M059J (cell line): Measurements from ENCODE around the gene RGP1. TPM values are rescaled to one million over a fixed set of nuclear protein-coding genes. Genes with fewer than 3 reads are reported as not detected.

Source experiments
- DNase-seq: peaks from one replicate; pipeline ENCODE4 v3.0.0-alpha.2; 2012; ENCODE audit warnings: low read depth
- total RNA-seq: library from RNA; depleted of rRNA; stranded (reverse); fragments of >200 nt; shearing (Covaris generic); gene quantifications from 2 replicates; pipeline ENCODE4 v1.2.3, GENCODE V29; 2014; rRNA removed

Gene RGP1, protein sequence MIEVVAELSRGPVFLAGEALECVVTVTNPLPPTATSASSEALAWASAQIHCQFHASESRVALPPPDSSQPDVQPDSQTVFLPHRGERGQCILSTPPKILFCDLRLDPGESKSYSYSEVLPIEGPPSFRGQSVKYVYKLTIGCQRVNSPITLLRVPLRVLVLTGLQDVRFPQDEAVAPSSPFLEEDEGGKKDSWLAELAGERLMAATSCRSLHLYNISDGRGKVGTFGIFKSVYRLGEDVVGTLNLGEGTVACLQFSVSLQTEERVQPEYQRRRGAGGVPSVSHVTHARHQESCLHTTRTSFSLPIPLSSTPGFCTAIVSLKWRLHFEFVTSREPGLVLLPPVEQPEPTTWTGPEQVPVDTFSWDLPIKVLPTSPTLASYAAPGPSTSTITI
- 17.5 and 22.4 TPM in 2 replicates for total RNA-seq

DNA sequence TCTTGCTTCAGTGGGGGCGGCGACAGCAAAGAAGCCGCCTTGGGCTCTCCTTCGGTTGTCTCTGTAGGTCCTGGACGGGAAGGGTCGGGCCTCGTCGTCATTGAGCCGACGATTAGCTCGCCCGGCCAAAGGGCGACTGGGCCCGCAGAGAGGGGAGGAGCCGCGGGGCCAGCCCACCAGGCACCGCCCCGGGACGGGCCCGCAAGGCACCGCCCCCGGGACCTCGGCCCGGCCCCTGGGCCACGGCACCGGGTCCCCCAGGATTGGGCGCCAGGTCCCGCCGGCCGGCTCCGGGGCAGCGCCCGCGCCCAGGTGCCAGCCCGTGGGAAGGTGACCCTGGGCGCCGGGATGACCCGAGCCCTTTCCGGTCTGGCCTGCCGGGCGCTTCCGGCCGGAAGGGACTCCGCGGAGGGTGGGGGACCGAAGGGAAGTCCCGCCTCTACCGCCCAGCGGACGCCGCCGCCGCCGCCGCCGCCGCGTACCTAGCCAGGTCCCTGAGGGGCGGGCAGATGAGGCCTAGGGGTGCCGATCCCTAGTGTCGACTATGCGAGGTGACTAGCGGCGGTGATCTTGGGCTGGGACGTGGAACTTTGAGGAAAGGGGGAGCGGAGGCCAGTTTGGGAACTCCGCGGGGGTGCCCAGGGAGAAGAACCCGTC is at the start of gene RGP1, which contains the start of gene GBA2:
Gene RGP1, plus strand, starts transcription at position 430 of the 657 bp plus-strand sequence. CDS start 469 bp downstream, outside the sequence.
Gene GBA2, minus strand, starts transcription at position 371 of the 657 bp plus-strand sequence. CDS start 524 bp downstream, outside the sequence.
- peak; percentile 84 for DNase-seq

DNA sequence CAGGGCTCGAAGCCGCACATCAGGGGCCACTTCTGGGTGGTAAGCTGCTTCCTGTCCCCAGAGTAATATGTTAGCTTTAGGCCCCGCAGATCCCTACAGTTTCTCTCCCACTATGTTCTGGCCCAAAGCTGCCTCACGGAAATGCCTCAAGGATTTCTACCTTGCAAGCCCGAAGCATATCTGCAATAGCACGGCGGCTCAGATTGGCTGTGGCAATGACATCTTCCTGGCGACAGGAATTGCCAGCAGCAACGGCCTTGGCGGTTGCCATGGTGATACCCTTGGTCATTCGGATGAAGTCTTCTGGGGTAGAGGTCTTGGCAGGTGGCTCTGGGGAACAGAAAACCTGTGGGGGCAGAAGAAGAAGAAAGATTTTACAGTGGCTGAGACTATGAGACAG is 49.1 kb upstream of the RGP1 start:
- DNase-seq = no peak

DNA sequence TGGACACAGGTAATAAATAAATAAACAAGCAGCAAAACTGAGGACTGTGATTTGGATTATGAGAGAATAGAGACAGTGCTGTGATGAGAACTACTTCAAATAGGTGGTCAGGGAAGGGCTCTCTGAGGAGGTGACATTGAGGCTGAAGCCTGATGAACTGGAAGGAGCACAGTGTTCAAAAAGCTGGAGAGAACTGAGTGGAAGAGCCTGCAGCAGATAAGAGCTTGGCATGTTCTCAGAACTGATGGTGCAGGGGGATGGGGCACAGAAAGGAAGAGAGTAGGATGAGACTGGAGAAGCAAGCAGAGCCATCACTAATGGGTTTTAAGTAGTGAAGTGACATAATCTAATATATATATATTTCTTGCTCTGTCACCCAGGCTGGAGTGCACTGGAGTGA is 48.1 kb upstream of the RGP1 start:
- DNase-seq = no peak

DNA sequence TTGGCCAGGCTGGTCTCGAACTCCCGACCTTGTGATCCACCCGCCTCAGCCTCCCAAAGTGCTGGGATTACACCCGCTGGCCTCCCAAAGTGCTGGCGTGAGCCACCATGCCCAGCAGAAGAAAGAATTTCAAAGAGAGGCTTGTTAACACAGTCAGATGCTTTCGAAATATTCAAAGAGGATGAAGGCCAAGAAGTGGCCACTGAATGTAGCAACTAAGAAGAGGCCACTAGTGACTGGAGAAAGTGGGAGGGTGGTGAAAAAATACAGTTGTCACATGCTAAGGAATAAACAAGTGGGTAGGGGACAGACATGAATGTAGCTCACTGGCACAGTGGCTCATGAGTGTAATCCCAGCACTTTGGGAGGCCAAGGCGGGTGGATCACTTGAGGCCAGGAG is 46.4 kb upstream of the RGP1 start:
- DNase-seq = no peak

DNA sequence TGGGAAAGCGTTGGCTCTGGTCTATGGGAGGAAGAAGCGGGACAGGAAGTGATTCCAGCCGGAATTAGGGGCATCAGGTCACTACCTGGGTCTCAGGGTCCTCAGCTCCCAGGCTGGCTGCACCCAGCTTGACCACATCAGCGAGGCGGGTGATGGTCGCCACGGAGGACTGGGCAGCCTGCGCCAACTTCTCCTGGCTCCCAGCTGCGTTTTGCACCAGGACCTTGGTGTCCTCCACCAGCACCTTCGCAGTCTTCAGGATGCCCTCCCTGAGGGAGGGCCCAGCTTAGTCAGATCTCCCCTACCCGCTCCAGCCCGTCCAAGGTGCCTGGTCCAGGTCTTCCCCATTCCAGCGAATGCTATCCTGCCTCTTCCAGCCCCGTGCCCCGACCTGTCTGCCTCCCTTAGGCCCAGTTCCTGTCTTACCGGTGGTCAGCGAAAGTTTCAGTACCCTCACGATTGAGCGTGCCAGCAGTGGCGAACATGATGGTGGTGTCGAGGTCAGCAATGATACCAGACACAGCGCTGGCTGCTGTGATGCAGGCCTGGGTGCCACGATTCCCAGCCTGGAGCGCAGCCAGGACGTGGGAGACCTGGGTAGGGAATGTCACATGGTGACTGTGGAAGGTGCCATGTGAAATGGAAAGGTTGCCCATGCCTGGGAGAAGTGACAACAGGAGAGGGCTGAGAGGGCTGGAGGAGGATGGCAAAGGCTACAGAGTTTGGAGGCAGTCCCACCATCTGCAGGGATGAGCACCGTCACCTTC is 45.0 kb upstream of the RGP1 start:
- no peak for DNase-seq

DNA sequence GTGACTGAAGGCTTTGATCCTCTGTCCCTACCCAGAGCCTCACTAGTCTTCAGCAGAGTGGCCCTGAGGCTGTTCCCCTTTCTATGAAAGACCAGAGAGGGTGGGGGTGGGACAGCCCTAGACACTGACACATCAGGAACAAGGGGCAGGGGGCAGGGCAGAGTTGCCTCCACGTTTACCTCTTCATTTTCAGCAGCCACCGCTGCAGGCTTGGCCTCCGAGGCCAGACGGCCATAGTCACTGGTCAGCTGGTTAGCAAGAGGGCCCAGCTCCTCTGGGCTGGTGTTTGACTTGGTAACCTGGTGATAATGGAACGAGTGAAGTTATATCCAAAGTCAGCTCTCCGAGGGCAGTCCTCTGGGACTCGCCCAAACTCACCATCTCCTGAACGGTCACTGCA is 43.7 kb upstream of the RGP1 start:
- DNase-seq = no peak

DNA sequence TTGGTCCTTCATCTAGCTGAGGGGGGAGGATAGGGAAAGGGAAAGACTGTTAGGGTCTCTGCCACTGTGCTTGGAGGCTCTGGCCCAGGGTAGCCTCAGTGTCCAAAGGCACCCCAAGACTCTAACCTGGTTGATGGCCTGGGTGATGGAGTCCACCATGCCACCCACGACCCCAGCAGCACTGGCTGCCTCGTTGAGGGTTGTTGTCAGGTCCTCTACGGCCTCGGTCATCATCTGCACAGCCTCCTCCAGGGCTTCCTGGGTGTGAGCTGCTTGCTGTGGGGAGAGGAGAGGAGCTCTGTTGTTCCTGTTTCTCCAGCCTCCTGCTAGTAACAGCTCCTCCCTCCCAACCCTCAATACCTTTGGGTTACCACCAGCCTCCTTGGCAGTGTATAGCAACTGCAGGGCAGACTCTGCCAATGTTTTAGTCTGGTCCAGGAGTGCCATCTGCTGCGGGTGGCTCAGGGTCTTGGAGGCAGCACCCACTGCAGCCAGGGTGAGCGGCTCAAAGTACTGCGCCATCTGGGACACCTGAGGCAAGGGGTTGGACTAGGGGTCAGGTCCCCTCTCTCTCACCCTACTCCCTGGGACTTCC is 43.2 kb upstream of the RGP1 start:
- DNase-seq = no peak

DNA sequence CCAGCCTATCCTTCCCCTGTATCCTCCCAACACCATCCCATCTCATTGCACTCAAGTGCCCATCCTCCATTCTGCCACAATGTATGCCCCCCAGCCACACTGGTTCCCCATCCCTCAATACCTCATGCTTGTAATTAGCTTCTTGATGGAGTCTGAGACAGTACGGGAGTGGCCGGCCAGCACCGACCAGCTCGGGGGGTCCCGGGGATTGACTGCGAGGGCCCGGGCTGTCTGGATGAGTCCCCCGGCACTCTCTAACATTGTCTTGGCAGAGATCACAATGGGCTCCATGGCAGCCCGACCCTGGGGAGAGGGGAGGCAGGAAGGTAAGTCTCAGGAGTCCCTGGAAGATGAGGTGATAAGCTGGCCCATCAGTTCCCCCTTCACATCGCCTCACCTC is 42.1 kb upstream of the RGP1 start:
- no peak for DNase-seq

DNA sequence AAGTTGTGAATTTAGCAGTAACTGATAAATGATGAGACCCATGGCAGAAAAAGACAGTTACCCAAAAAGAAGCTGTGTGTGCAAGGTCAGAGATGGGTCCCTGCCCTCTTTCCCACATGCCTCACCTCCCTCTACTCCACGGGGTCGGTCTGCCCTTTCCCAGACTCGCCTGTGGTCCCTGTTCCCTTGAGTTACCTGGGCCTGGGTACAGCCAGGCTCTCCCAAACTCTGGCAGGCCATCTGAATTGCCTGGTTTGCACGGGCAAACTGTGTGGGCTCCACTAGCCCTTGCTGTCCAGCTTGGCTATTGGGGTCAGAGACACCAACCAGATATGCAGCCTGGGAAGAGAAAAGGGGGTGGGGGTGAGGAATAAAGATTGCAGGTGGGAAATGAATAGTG is 40.9 kb upstream of the RGP1 start:
- no peak for DNase-seq

DNA sequence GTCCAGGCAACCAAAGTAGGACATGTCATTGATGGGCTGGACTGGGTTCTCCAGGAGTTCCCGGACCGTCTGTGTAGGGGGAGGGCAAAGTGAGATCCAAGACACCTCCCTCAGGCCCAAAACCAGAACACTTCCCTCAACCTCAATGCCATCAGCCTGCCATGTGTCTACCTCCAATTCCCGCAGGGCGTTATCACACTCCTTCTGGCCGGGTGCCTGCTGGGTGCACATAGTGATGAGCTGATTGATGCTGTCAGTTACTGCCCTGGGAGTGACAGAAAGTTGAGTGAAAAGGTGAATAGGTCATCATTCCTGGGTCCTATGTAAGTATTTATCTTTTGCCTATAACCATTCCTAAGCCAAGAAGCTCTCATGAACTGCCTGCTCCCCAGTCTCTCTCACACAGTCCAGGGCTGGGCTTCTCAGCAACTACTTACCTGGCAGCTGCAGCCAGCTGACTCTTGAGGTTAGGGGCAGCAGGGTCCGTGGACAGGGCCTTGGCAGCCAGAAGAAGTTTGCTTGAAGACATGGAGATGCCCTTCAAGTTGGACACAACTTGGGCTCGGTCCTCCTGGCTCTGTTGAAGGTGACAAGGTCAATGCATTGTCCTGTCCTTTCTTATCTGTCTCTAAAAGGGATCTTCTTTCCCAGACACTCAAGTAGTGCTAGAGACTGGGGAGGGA is 38.1 kb upstream of the RGP1 start:
- DNase-seq = no peak

DNA sequence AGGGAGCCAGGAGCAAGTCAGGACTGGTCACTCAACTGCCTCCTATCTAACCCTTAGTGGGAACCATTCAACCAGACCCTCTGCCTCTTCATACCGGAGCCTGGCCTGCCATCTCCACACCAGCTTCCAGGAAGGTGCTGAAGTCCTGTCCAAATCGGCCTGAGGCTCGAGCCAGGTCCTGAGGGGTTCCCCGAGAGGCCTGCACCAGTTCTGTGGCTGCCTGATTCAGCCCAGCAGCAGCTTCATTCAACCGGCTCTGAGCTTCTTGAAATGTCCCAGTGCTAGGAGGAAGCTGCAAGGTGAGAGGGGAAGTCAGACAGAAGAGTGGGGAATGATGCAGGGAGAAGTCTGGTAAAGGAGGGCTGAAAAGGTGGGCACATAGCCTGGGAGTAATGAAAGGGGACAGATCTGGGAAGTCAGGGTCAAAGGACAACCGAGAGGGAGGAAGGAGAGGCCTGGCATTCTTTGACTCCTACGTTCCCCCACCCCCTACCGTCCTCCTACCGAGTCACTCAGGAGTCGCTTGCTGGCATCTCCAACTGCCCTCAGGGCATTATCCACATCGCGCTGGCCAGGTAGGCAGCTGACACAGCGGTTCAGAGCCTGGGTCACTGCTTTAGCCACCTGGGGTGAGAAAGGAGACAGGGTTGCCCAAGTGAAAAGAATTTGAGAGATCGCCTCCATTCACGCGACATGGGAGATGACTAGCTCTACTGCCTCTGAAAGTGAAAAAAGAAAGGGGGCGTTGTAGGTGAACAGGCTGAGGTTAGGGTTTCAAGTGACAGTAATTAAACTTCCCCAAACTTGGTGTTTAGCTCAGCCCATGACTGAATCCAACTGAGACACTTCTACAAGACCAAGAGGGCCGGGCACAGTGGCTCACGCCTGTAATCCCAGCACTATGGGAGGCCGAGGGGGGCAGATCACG is 37.3 kb upstream of the RGP1 start:
- no peak for DNase-seq

DNA sequence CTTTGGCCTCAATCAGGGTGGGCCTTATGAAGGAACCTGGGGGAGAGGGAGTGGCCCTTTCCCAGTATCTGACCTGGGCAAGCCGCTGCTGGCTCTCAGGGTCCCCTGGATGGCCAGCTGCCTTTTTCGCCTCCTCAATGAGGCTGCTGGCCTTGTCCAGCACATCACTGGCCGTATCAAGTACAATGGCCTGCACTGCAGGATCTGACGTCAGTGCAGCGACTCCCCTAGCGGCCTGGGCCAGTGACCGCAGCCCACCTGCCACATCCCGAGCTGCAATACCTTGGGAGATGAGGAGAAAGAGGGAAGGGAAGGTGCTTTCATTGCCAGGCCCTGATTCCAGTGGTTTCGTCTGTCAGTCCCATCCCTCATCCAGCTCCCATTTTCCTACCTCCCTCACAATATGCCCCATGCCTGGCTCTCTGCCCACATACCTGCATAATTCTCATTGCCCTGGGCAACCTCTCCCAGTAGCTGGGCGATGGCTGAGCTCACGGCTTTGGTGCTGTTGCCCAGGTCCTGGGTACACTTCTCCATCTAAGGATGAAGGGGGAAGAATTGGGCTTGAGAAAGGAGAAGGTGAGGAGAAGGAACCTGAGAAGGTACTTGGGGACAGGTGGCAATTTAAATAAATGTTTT is 36.2 kb upstream of the RGP1 start:
- peak; percentile 29 for DNase-seq

DNA sequence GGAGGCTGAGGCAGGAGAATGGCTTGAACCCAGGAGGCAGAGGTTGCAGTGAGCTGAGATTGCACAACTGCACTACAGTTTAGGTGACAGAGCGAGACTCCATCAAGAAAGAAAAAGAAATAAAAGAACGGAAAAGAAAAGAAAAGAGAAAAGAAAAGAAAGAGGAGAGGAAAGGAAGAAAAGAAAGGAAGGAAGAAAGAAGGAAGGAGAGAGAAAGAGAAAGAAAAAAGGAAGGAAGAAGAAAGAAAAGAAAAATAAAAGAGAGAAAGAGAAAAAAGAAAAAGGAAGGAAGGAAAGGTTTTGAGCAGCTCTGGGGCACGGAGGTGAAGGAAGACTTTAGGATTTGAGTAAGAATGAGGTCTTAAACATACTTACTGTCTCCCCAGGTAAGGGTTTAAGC is 35.5 kb upstream of the RGP1 start:
- DNase-seq = no peak

DNA sequence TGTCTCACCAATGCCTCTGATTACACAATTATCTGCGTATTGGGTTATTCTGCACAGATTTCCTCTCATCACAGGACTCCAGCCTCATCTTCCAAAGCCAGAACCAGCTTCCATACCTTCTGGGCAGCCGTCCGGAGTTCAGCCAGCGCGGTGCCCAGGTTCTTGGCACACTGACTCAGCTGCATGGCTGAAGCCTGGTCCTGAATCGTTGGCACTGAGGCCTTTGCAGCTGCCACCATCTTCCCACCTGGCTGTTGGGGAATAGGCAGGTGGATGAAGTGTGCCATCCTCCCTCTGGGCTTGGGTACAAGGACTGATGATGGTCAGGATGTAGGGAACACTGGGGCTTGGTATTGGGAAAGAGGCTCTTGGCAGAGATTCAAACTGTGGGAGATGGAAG is 35.0 kb upstream of the RGP1 start:
- DNase-seq = no peak

DNA sequence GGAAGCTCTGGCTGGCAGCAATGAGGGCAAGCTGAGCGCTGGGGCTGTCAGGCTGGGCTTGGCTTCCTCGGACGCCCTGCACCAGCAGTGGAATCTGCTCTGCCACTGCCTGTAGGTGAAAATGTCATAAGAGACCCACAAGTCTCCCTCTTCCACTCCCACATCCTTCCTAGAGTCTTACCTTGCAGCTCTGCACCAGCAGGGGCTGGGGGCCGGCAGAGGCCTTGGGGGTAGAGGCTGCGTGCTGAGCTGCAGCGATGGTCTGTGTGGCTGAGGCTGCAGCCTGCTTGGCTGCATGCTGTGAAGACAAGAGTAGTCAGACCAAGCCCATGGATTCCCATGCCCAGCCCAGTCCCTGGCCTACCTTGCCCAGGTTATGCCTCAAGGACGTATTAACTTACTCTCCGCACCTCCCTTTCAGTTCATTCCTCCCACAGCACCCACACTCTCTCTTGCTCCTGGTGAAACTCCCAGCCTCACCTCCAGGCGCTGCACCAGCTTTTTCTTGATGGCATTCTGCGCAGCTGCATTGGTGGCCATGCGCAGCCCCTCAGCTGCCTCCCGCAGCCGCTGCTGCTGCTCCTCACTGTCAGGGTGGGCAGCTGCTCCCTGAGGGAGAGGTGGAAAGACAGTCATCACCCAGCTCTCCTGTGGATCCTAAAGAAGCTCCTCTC is 34.4 kb upstream of the RGP1 start:
- no peak for DNase-seq

DNA sequence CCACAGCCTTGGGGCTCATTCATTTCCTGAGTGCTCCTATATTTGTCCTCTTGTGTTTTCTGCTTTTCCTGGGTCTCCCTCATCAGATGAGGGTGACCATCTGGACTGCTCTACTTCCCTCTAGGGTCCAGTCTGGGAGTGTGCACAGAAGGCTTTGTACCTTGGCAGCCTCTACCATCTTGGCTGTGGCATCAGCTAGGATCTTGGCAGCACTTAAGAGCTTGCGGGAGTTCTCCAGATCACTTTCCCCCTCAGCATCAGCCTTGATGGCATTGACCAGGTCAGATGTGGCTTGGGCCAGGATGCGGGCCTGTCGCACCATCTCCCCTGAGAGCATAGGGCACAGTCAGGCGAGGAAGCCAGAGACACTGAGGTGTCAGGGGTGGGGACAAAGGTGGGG is 32.9 kb upstream of the RGP1 start:
- DNase-seq = peak; percentile 60

DNA sequence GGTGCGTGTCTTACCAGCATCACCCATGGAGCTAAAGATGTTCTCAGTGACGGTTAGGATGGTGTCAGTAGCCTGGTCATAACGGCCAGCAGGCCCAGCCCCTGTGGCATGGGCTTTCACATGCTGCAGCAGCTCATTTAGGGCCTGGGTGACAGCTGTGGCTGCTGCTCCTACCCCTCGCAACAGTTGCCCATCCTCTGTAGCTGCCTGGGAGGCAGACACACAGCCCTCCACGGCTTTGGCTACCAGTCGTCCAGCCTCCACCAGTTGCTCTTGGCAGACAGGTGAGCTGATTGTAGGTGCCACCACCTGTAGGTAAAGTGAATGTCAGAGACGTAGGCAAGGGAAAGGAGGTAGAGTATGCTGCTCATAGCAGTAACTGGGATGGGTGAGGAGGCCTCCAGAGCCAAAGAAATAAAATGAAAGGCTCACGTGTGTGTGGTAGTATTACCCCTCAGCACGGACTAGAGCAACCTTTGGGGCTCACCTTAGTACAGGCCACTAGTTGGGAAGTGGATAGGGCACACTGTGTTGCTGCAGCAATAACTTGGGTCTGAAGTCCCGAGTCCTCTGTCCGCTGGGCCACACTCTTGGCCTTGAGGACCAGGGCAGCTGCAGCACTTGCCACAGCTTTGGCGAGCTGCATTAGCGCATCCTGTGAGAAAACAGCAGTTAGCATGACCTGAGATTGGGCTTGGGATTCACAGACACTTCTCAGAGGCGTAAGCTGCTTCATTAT is 31.8 kb upstream of the RGP1 start:
- no peak for DNase-seq

DNA sequence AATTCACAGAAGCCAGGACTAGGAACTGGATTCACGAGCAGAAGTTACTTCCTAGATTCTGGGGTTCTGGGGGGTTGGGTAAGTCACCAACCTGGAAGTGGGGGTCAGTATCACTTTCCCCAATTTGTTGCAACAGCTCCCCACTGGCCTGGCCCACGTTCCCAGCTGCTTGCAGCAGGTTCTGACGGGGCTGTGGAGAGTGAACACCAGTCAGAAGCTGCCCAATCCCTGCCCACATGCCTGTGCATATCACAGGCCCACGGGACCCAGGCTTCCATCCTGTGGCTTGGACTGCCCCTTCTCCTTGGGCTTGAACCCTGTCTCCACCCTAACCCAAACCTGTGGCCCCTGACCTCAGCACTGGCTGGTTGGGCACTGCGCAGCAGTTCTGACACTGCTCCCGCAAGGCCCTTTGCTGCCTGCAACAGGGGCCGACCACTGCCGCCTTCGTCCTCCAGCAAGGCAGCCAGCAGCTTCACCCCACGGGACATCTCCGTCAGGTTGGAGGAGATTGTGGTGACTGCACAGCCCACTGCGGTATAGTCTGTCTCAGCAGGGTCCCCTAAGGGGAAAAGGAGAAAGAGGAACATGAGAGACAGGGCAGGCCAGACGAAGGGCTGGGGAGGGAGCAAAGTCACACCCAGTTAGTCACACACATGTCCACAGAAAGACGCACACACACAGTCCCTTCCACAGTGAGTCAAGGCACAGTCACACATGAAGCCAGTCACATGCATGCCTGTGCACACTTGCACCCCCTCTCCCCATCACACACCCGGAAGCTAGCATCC is 30.2 kb upstream of the RGP1 start:
- no peak for DNase-seq
